Hepatocyte (in vitro differentiated cells): ENCODE data around the gene GABPA.

Source experiments
- EZH2 ChIP-seq: fragments of 200-600 bp; sonication (generic); IDR thresholded peaks from 2 replicates; pipeline ENCODE4 v1.6.1; 2016; ENCODE audit warnings: antibody characterized with exemption, mild to moderate bottlenecking, borderline replicate concordance
- TF ChIP-seq, protein P1 (sequence below): fragments of 200-600 bp; sonication (generic); IDR thresholded peaks from 2 replicates; pipeline ENCODE4 v1.5.1; 2016; ENCODE audit warnings: antibody characterized with exemption, mild to moderate bottlenecking; ENCODE audit not compliant: poor library complexity

DNA sequence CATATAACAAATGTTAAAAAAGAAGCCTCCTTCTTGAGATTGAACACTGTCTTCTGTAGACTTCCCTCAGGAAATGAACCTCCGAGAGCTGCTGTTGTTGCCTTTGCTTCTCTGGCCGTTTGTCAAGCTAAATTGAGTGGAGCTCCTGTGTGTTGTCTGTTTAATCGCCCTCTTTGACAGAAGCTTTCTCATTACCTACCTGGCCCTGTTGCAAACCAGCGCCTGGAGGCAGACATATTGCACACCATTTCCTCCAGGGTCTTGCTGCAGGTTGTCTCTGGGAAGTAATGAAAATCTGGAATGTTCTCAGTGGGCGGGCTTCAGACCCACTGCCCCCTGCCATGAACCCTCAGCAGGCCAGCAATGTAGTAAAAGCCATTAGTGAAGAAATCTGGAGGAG, 83.3 kb downstream of the GABPA start:
- no peak for TF ChIP-seq EZH2
- TF ChIP-seq, protein P1, sequence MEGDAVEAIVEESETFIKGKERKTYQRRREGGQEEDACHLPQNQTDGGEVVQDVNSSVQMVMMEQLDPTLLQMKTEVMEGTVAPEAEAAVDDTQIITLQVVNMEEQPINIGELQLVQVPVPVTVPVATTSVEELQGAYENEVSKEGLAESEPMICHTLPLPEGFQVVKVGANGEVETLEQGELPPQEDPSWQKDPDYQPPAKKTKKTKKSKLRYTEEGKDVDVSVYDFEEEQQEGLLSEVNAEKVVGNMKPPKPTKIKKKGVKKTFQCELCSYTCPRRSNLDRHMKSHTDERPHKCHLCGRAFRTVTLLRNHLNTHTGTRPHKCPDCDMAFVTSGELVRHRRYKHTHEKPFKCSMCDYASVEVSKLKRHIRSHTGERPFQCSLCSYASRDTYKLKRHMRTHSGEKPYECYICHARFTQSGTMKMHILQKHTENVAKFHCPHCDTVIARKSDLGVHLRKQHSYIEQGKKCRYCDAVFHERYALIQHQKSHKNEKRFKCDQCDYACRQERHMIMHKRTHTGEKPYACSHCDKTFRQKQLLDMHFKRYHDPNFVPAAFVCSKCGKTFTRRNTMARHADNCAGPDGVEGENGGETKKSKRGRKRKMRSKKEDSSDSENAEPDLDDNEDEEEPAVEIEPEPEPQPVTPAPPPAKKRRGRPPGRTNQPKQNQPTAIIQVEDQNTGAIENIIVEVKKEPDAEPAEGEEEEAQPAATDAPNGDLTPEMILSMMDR, result no peak
